ENCODE results near the gene CEMIP2.
"Not testable (repeated sequence)": the region's sequence is repeated elsewhere in the genome, so short reads cannot be mapped to it uniquely, and the experiment has no call there.

CEMIP2 gene

DNA sequence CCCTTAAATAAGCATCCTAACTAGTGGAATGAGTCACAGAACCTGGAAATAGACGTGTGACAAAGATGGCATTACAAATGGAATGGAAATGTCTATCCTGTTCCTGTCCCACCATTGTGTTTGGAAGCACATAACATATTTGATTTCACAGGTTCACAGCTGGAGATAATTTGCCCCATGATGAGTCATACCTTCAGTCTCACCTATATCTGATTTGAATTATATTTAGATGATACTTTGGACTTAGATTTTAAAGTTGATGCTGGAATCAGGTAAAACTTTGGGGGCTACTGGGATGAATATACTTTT is 92.5 kb downstream of the CEMIP2 start:
- DNase-seq (ENCODE audit: low spot score), result no peak

DNA sequence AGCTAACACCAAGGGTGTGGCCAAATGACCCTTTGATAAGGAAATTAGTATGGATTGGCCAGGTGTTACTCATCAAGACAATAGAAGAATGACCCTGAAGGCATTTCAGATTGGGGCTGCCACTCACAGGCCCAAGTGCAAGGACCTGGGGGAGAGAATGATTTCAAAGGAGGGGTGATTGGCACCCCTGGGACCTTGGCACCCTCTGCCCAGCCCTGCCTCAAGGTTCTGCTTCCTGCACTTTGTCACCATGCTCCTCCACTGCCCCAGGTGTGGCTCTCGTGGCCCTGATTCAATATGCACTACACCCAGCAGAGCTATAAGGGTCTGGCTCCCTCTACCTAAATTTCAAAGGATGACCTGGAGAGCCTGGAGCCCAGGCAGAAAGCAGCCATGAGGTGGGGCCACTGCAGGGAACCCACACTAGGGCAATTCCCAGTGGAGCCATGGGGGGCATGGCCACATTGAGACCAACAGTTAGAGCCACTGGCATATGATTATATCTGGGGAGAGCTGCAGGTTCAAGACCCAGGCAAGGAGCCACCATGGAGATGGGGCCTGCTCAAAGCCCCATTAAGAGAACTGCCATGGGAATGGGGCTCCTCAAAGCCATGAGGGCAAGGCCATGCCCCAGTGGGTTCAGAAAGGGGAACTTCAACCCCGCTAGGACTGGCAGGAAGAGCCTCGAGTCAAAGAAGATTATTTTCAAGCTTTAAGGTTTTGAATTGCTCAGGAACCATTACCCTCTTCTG is 93.0 kb downstream of the CEMIP2 start:
- DNase-seq (ENCODE audit: low spot score), result no peak

DNA sequence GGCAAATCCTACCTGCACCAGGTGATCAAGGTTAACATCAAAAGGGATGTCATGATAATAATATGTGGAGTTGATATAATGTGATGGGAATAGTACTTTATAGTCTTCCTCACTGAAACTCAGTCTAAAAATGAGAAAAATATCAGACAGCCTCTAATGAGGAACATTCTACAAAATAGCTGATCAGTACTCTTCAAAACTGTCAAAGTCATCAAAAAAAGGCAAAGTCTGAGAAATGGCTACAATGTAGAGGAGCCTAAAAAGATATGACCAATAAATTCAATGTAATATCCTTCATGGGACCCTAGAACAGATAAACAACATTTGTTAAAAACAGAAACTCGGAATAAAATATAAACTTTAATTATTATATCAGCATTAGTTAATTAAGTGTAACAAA is 95.7 kb downstream of the CEMIP2 start:
- DNase-seq (ENCODE audit: low spot score), result no peak

GRCh38 chr9:71671289-71671688 is 97.0 kb downstream of the CEMIP2 start:
- no peak for DNase-seq (ENCODE audit: low spot score)

DNA sequence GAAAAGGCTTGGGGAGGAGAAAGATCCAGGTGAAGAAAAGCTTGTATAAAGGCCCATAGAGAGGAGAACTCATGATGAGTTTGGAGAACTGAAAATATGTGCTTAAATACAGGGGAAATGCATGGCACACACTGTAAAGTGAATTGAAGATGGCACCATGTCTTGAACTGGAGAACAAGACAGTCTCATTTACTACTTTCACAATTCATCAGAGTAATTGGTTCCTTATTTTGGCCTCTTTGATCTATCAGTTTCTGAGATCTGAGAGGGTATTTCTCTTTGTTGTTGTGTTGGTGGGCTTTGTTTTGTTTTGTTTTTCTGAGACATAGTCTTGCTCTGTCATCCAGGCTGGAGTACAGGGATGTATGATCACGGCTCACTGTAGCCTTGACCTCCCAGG is 98.2 kb downstream of the CEMIP2 start:
- DNase-seq (ENCODE audit: low spot score), result no peak

GRCh38 chr9:71669284-71669995 is 98.9 kb downstream of the CEMIP2 start:
- no peak for DNase-seq (ENCODE audit: low spot score)

DNA sequence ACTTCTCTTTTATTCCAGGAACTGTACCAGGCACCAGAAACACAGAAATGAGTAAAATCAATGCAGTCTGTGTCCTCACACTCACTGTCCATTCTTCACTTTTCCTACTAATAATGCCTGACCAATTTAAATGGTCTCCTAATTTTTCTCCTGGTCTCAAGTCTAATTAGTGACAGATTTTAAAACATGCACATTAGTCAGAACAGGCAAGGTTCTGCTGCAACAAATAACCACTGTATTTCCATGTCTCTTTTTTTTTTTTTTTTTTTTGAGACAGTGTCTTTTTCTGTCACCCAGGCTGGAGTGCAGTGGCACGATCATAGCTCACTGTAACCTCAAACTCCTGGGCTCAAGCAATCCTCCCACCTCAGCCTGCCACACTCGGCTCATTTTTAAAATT is 99.6 kb downstream of the CEMIP2 start:
- DNase-seq (ENCODE audit: low spot score), result no peak

DNA sequence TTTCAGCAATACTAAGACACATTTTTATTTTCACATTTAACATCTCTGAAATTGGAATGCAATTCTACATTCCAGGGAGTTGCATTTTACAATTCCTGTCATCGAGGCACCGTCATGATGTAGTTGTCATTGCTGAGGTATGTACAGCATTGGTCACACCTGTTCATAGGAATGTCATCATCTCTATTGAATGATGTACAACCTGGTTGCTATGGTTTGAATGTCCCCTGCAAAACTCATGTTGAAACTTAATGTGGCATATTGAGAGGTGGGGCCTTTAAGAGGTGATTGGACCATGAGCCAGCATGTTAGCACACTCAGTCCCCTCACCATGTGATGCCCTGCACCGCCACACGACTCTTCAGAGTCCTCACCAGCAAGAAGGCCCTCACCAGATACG is 103.1 kb downstream of the CEMIP2 start:
- DNase-seq (ENCODE audit: low spot score), result no peak

- no peak for DNase-seq (ENCODE audit: low spot score)
These were observed 103.7 kb downstream of the CEMIP2 start for GRCh38 chr9:71664566-71664965.

- no peak for DNase-seq (ENCODE audit: low spot score)
These were observed 104.3 kb downstream of the CEMIP2 start for GRCh38 chr9:71663931-71664459.

GRCh38 chr9:71663216-71663615 is 105.1 kb downstream of the CEMIP2 start:
- DNase-seq (ENCODE audit: low spot score), result no peak

GRCh38 chr9:71662082-71662481 is 106.2 kb downstream of the CEMIP2 start:
- no peak for DNase-seq (ENCODE audit: low spot score)

DNA sequence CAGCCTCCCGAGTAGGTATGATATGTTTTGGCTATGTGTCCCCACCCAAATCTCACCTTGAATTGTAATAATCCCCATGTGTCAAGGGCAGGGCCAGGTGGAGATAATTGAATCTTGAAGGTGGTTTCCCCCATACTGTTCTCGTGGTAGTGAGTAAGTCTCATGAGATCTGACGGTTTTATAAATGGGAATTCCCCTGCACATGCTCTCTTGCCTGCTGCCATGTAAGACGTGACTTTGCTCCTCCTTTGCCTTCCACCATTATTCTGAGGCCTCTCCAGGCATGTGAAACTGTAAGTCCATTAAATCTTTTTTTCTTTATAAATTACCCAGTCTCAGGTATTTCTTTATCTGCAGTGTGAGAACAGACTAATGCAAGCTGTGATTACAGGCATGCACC is 111.0 kb downstream of the CEMIP2 start:
- not testable (repeated sequence) for DNase-seq (ENCODE audit: low spot score)

- no peak for DNase-seq (ENCODE audit: low spot score)
These were observed 111.8 kb downstream of the CEMIP2 start for GRCh38 chr9:71656496-71656895.

DNA sequence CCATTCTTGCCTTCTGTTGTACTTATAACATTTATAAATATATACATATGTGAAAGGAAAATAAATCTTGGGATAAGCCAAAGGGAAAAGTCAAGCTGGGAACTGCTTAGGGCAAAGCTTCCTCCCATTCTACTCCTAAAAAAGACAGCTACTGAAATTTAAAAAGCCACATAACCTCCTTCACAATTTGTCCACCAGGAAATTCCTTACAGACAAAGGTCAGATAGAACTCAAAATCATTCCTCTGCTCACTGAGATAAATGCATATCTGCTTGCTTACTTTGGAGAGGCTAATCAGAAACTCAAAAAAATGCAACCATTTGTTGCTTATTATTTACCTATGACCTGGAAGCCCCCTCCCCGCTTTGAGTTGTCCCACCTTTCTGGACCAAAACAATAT is 112.5 kb downstream of the CEMIP2 start:
- no peak for DNase-seq (ENCODE audit: low spot score)

DNA sequence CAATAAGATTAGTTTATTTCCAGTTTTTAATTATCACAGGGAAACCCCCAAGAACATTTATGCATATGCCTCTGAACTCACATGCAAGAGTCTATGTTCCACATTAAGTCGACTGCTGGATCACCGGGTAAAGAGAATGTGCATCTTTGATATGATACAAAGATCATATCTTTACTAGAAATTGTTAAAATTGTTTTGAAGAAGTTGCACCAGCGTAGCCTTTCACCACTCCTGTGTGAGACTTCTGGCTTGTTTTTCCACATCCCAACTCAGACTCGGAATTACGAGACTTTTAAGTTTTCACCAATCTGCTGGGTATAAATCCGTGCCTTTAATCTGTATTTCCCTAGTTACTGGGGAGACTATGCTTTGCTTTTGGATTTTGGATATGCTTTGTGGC is 113.2 kb downstream of the CEMIP2 start:
- no peak for DNase-seq (ENCODE audit: low spot score)

- DNase-seq (ENCODE audit: low spot score), result no peak
These were observed 115.8 kb downstream of the CEMIP2 start for GRCh38 chr9:71652480-71652879.

- DNase-seq (ENCODE audit: low spot score), result no peak
These were observed 119.9 kb downstream of the CEMIP2 start for GRCh38 chr9:71648453-71648852.

DNA sequence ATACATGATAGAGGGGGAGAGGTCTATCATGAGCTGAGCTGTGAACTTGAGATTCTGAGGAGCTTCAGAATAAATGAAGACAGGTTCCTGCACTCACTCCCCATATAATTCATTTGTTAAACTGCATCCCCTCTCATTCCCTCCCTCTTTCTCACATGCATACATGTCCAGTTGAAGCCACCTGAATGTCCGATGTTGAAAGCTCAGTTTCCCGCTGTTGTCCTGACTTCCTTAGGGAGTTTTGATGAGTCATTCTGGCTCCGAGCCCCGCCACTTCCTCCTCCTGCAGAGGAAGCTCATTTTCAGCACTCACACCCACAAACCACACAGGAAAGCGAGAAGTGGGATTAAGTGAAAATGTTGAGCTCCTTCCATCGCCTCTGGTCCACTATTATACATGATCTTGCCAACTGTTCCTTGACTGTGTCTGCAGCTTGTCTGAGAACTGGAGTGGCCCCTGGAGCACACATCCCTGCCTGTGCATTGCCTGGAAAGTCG is 121.2 kb downstream of the CEMIP2 start:
- DNase-seq (ENCODE audit: low spot score), result peak; percentile 12

GRCh38 chr9:71646131-71646530 is 122.2 kb downstream of the CEMIP2 start:
- no peak for DNase-seq (ENCODE audit: low spot score)

DNA sequence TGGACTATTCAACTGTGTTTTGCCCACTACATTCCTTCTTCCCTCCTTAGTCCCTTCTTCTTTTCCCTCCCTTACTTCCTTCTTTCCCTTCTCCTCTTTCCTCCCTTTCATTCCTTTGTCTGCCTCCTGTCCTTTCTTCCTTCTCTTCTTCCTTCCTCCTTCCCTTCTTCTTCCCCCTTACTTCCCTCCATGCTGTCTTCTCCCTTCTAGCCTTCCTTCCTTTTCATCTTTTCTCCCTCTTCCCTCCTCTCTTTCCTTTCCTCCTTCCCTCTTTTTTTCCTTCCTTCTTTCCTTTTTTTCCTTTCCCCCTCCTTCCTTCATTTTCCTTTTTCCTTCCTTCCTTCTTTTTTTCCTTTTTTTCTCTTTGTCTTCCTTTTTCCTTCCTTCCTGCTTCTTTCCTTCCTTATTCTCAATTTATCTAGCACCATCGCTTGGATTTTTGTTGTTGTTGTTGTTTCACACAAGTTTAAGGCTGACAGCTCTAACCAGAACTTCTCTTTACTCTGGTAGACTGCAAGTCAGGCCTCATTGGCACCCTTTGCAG is 123.4 kb downstream of the CEMIP2 start:
- DNase-seq (ENCODE audit: low spot score), result no peak

- DNase-seq (ENCODE audit: low spot score), result no peak
These were observed 125.0 kb downstream of the CEMIP2 start for GRCh38 chr9:71643330-71643729.

DNA sequence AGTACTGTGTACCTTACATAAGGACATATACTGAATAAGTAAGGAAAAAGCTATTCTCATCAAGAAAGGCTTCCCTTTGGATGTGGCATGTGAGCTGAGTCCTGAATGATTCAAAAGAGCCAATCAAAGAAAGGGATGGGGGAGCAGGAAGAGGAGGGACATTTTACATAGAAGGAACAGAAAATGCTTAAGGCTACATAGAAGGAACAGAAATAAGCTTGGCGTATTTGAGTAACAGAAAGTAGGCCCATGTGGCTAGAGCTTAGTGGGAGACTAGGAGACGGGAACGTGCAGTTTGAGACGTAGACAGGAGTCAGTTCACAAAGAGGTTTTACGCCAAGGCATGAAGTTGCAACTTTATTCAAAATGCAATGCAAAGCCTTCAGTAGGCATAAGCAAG is 126.3 kb downstream of the CEMIP2 start:
- no peak for DNase-seq (ENCODE audit: low spot score)

Data from CD4-positive, alpha-beta T cell treated with Interleukin-6 at 100 ng/mL for 8 hours (primary cell).